ENCODE results near the gene NXN. TPM values are rescaled to one million over a fixed set of nuclear protein-coding genes. Genes with fewer than 3 reads are reported as not detected.
"Not testable (repeated sequence)": the region's sequence is repeated elsewhere in the genome, so short reads cannot be mapped to it uniquely, and the experiment has no call there.

Gene NXN
- total RNA-seq, 2 donors from 2014 or later, result 24.4 TPM

DNA sequence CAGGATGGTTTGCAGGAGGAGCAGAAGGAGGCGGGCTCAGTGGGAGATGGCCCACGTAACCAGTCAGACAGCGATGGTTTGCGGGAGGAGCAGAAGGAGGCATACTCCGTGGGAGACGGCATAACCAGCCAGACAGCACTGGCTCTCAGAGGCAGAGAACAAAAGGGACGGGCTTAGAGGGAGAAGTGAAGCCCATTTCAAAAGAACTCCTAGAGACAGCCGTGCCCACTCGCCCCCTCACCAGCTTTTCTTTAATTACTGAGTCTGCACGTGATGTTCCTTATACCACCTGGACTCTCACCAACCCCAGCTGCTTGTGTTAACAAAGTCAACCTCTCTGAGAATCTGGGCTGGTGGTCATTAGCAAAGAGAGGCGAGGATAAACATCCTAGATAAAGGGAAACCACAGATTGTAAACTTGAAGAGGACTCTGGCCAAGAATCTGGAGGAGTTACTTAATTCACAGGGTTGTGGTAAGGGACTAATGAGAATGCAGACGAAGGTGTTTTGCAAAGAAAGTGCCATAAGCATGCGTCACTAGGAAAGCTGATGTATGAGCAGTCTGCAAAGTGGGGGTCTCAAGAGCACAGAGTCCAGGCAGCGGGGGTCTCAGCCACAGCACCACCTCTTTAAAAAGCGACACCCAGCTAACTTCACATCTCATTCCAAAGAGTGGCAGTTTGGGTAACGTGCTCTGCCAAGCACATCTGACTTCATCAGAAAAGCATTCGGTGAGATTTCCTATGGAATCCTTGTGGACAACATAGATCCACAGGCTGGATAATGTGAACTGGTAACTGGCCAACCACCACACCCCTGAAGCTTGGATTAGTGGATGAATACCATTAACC lies 51.7 kb downstream of the NXN start:
- no peak for ATAC-seq
- H3K27ac ChIP-seq, result no peak overlapping the region
- H3K27me3 ChIP-seq, result no peaks in the 10 kb centered on the region
- WGBS, 2 donors, result 61 to 80% methylated on average over 17 of the region's 17 CpGs
- no peaks in the 10 kb centered on the region for H3K36me3 ChIP-seq (replicated peaks in 1 of 2; ENCODE audit: insufficient read depth in 1 of 2, low read depth in 2 of 2)
- H3K4me1 ChIP-seq, result peaks cover 26% of the 10 kb centered on the region
- intact Hi-C loops (cut with DNase I), result no loop called here
- H3K4me3 ChIP-seq, result no peak overlapping the region
- no peaks in the 10 kb centered on the region for H3K9me3 ChIP-seq
- TF ChIP-seq POLR2A (IDR thresholded peaks at IDR 0.05), result no peak
- TF ChIP-seq, protein P1, sequence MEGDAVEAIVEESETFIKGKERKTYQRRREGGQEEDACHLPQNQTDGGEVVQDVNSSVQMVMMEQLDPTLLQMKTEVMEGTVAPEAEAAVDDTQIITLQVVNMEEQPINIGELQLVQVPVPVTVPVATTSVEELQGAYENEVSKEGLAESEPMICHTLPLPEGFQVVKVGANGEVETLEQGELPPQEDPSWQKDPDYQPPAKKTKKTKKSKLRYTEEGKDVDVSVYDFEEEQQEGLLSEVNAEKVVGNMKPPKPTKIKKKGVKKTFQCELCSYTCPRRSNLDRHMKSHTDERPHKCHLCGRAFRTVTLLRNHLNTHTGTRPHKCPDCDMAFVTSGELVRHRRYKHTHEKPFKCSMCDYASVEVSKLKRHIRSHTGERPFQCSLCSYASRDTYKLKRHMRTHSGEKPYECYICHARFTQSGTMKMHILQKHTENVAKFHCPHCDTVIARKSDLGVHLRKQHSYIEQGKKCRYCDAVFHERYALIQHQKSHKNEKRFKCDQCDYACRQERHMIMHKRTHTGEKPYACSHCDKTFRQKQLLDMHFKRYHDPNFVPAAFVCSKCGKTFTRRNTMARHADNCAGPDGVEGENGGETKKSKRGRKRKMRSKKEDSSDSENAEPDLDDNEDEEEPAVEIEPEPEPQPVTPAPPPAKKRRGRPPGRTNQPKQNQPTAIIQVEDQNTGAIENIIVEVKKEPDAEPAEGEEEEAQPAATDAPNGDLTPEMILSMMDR (IDR thresholded peaks at IDR 0.05), result no peak
- no peak for DNase-seq

DNA sequence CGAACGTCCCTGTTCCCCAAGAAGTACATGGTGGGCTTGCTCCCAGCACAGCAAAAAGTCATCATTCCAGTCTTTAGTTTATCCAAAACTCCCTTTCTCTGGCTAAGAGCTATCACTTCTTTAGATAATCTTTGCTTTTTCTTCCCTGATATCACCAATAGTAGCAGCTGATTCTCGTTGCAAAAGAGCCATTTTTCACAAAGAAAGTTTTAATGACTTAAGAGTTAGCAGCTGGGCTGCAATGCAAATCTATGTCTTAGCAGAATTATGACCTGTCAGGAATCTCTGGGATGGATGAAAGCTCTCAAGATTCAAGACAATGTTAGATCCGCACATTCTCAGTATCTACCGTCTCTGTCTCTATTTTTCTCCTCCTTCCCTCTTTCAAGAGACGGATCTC lies 53.8 kb downstream of the NXN start:
- H3K36me3 ChIP-seq (replicated peaks in 1 of 2; ENCODE audit: insufficient read depth in 1 of 2, low read depth in 2 of 2), result no peaks in the 10 kb centered on the region
- 79 to 87% methylated on average over 6 of the region's 6 CpGs for WGBS, 2 donors
- intact Hi-C loops (cut with DNase I), result no loop called here
- DNase-seq, result no peak
- no peaks in the 10 kb centered on the region for H3K27me3 ChIP-seq
- no peak for ATAC-seq
- no peak overlapping the region for H3K27ac ChIP-seq
- no peak for TF ChIP-seq POLR2A (IDR thresholded peaks at IDR 0.05)
- TF ChIP-seq, protein P1 (IDR thresholded peaks at IDR 0.05), result no peak
- H3K4me3 ChIP-seq, result no peak overlapping the region
- no peaks in the 10 kb centered on the region for H3K9me3 ChIP-seq
- H3K4me1 ChIP-seq, result peaks cover 22% of the 10 kb centered on the region

DNA sequence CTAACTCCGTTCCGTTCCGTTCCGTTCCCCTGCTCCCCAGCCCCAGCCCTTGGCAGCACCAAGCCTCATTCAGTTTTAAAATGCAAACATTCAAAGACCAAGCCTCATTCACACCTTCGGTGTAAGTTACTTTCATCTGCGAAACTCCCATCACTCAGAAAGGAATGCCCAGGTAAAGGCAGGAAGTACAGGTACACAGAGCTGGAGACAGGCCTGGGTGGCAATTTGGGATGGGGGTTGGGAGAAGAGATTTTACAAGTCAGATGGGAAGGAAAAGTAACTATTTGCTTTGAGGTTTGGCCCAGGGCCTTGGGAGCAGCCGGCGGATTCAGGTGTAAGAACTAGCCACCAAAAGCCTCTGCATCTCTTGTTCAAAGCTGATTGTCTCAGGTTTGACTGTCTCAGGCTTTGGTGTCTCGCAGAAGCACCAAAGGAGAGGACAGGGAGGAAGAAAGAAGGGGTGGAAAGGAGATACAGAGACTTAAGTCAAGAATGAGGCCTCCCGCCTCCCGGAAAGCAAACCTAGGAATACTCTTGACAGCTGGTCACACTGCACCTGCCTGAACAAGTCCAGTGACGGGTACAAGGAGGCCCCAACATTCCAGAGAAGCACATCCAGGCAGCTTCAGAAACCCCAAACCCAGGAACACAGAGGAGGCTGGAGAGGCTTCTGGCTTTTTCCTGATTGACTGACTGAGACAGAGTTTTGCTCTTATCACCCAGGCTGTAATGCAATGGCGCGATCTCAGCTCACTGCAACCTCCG lies 54.7 kb downstream of the NXN start:
- no peaks in the 10 kb centered on the region for H3K27me3 ChIP-seq
- no peak for DNase-seq
- H3K27ac ChIP-seq, result no peak overlapping the region
- 73 to 79% methylated on average over 15 of the region's 15 CpGs for WGBS, 2 donors
- H3K36me3 ChIP-seq (replicated peaks in 1 of 2; ENCODE audit: insufficient read depth in 1 of 2, low read depth in 2 of 2), result no peaks in the 10 kb centered on the region
- H3K9me3 ChIP-seq, result no peaks in the 10 kb centered on the region
- TF ChIP-seq, protein P1 (IDR thresholded peaks at IDR 0.05), result no peak
- no peak for TF ChIP-seq POLR2A (IDR thresholded peaks at IDR 0.05)
- no peak overlapping the region for H3K4me3 ChIP-seq
- no peak for ATAC-seq
- peaks cover 12% of the 10 kb centered on the region for H3K4me1 ChIP-seq
- intact Hi-C loops (cut with DNase I), result no loop called here

DNA sequence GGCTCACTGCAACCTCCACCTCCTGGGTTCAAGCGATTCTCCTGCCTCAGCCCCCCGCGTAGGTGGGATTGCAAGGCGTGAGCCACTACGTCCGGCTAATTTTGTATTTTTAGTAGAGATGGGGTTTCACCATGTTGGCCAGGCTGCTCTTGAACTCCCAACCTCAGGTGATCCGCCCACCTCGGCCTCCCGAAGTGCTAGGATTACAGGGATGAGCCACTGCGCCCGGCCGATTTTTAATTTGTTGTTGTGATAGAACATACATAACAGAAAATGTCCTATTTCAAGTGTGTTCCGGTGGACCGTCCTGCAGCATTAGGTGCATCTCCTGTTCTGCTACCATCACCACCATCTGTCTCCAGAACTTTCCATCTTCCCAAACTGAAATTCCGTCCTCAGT lies 55.3 kb downstream of the NXN start:
- H3K4me1 ChIP-seq; H3K9me3 ChIP-seq; H3K4me3 ChIP-seq; intact Hi-C loops (cut with DNase I); DNase-seq; H3K27me3 ChIP-seq; H3K36me3 ChIP-seq (replicated peaks in 1 of 2; ENCODE audit: insufficient read depth in 1 of 2, low read depth in 2 of 2); H3K27ac ChIP-seq; ATAC-seq: not testable (repeated sequence)
- WGBS, 2 donors, result 88 to 93% methylated on average over 15 of the region's 15 CpGs

DNA sequence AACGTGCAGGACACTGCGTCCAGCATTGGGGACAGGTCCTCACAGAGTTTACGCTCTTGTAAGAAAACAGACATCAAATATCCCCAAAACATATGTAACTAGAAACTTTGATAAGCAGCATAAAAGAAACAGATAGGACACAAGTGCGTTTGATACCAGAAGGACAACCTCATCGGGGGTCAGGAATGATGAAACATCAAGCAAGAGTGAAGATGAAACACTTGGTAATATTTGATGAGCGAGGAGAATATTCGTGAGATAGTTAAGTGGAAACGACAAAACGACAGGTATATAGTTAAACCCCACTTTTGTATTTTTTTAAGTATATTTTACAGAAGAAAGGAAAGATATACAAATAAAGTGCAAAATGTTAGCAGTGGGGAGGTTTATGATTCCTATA lies 55.9 kb downstream of the NXN start:
- 78 to 82% methylated on average over 9 of the region's 9 CpGs for WGBS, 2 donors
- TF ChIP-seq, protein P1 (IDR thresholded peaks at IDR 0.05), result no peak
- no peak for TF ChIP-seq POLR2A (IDR thresholded peaks at IDR 0.05)

More for the DNA sequence above, 55.9 kb downstream of the NXN start:
- intact Hi-C loops (cut with DNase I), result no loop called here
- DNase-seq, result no peak
- H3K27me3 ChIP-seq, result no peaks in the 10 kb centered on the region
- H3K27ac ChIP-seq, result no peak overlapping the region
- peaks cover 6% of the 10 kb centered on the region for H3K4me1 ChIP-seq
- H3K36me3 ChIP-seq (replicated peaks in 1 of 2; ENCODE audit: insufficient read depth in 1 of 2, low read depth in 2 of 2), result no peaks in the 10 kb centered on the region
- H3K4me3 ChIP-seq, result no peak overlapping the region
- H3K9me3 ChIP-seq, result no peaks in the 10 kb centered on the region
- no peak for ATAC-seq
